Parathyroid adenoma (tissue), 2 donors: ENCODE measurements around the gene BACH1.
"Not testable (repeated sequence)": the region's sequence is repeated elsewhere in the genome, so short reads cannot be mapped to it uniquely, and the experiment has no call there.

Experiments
- H2AFZ ChIP-seq: fragments of 300-600 bp; sonication (generic); one replicate; pipeline ENCODE4 v1.7.0; 2017; ENCODE audit warnings: antibody characterized with exemption, mild to moderate bottlenecking
- H3K27ac ChIP-seq: fragments of 300-600 bp; sonication (generic); one replicate; pipeline ENCODE4 v1.7.0; 2017
- H3K27me3 ChIP-seq: fragments of 300-600 bp; sonication (generic); one replicate; pipeline ENCODE4 v1.7.0; 2017; ENCODE audit warnings: low read length; ENCODE audit not compliant: control insufficient read depth, insufficient read depth
- H3K36me3 ChIP-seq: fragments of 300-600 bp; sonication (generic); one replicate; pipeline ENCODE4 v1.7.0; 2017; ENCODE audit warnings: low read length; ENCODE audit not compliant: control insufficient read depth, insufficient read depth
- H3K4me1 ChIP-seq: fragments of 300-600 bp; sonication (generic); one replicate; pipeline ENCODE4 v1.7.0; 2017; ENCODE audit warnings: control low read depth
- H3K4me2 ChIP-seq: fragments of 300-600 bp; sonication (generic); one replicate; pipeline ENCODE4 v1.7.0; 2017; ENCODE audit warnings: low read length
- H3K4me3 ChIP-seq: fragments of 300-600 bp; sonication (generic); one replicate; pipeline ENCODE4 v1.7.0; 2017; ENCODE audit warnings: low read depth, low read length
- H3K79me2 ChIP-seq: fragments of 300-600 bp; sonication (generic); one replicate; pipeline ENCODE4 v1.7.0; 2017; ENCODE audit warnings: control low read depth
- H3K9ac ChIP-seq: fragments of 300-600 bp; sonication (generic); one replicate; pipeline ENCODE4 v1.7.0; 2017; ENCODE audit warnings: mild to moderate bottlenecking
- H3K9me3 ChIP-seq: fragments of 300-600 bp; sonication (generic); one replicate; pipeline ENCODE4 v1.7.0; 2017; ENCODE audit warnings: low read length; ENCODE audit not compliant: control insufficient read depth
- TF ChIP-seq, protein P1 (sequence below): fragments of 300-600 bp; sonication (generic); IDR thresholded peaks from one replicate; pipeline ENCODE4 v1.7.0; 2017; ENCODE audit warnings: antibody characterized with exemption, mild to moderate bottlenecking
- donor health status: primary hyperparathyroidism.

Gene BACH1

DNA sequence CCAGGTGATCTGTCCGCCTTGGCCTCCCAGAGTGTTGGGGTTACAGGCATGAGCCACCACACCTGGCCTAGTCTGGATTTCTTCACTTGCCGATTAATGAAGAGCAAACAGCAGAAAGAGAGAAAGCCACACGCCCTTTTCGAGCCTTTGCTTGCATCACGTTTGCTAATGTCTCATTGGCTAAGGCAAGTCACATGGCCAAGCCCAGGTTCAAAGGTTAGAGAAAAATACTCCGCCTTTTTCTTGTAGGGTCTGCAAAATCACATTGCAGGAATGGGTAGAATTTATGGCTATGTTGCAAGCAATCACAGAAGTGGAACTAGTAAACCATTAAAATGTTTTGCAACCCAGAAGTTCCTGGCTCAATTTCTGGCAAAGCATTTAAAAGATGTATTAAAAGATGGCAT, 26.8 kb upstream of the BACH1 start:
- Histone ChIP-seq H3K9me3 (no peaks in the 10 kb centered on the region), H3K4me2 (no peak overlapping the region), H3K4me3 (no peak overlapping the region), H3K9ac (no peak overlapping the region), H3K4me1 (no peaks in the 10 kb centered on the region), H2AFZ (no peak overlapping the region), H3K27me3 (no peaks in the 10 kb centered on the region), H3K27ac (no peak overlapping the region), H3K79me2 (no peaks in the 10 kb centered on the region), H3K36me3 (no peaks in the 10 kb centered on the region)
- TF ChIP-seq, protein P1, sequence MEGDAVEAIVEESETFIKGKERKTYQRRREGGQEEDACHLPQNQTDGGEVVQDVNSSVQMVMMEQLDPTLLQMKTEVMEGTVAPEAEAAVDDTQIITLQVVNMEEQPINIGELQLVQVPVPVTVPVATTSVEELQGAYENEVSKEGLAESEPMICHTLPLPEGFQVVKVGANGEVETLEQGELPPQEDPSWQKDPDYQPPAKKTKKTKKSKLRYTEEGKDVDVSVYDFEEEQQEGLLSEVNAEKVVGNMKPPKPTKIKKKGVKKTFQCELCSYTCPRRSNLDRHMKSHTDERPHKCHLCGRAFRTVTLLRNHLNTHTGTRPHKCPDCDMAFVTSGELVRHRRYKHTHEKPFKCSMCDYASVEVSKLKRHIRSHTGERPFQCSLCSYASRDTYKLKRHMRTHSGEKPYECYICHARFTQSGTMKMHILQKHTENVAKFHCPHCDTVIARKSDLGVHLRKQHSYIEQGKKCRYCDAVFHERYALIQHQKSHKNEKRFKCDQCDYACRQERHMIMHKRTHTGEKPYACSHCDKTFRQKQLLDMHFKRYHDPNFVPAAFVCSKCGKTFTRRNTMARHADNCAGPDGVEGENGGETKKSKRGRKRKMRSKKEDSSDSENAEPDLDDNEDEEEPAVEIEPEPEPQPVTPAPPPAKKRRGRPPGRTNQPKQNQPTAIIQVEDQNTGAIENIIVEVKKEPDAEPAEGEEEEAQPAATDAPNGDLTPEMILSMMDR = no peak

DNA sequence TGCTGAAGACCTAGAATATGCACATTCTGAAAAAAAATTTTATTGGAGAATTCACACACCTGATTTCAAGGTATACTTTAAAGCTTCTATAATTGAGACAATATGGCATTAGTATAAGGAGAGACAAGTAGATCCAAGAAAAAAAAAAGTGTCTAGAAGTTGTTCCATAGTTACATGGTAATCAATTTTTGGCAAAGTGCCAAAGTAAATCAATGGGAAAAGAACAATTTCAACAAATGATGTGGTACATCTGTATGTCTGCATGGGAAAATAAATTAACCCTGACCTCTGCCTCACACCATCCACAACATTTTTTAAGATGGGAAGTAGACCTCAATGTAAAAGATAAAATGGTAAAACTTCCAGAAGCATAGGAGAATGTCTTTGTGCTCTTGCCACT, 21.3 kb upstream of the BACH1 start:
- H3K4me3 ChIP-seq = no peak overlapping the region
- no peaks in the 10 kb centered on the region for H3K36me3 ChIP-seq
- H3K4me1 ChIP-seq = no peaks in the 10 kb centered on the region
- H3K79me2 ChIP-seq = no peaks in the 10 kb centered on the region
- TF ChIP-seq, protein P1 = no peak
- H2AFZ ChIP-seq = no peak overlapping the region
- H3K27me3 ChIP-seq = no peaks in the 10 kb centered on the region
- no peak overlapping the region for H3K27ac ChIP-seq
- H3K4me2 ChIP-seq = no peak overlapping the region
- H3K9ac ChIP-seq = no peak overlapping the region
- H3K9me3 ChIP-seq = no peaks in the 10 kb centered on the region

DNA sequence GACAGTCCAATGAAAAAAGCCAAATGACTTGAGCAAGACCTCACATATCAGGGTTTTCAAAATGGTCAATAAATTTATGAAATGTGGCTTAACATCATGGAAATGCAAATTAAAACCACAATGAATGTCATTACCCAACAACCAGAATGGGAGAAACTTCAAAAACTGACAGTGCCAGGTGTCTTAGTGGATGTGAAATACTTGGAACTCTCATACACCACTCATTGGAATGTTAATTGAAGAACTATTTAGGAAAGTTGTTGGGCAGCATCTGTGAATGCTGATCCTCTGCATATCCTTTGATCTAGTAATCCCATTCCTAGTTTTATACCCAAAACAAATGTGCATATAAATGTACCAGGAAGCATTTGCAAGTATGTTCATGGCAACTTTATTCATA, 19.2 kb upstream of the BACH1 start:
- Histone ChIP-seq H3K36me3 (no peaks in the 10 kb centered on the region), H3K9me3 (no peaks in the 10 kb centered on the region), H3K4me2 (no peak overlapping the region), H2AFZ (no peak overlapping the region), H3K4me1 (no peaks in the 10 kb centered on the region), H3K9ac (no peak overlapping the region), H3K27ac (no peak overlapping the region), H3K4me3 (no peak overlapping the region), H3K27me3 (no peaks in the 10 kb centered on the region), H3K79me2 (no peaks in the 10 kb centered on the region)
- TF ChIP-seq, protein P1 = no peak

DNA sequence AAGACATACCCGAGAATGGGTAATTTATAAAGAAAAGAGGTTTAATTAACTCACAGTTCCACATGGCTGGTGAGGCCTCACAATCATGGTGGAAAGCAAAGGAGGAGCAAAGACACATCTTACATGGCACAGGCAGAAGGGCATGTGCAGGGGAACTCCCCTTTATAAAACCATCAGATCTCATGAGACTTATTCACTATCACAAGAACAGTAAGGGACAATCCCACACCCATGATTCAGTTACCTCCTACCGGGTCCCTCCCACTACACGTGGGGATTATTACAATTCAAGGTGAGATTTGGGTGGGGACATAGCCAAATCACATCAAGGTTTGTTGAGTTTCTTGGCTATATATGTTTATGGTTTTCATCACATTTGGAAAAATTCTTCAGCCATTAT, 16.9 kb upstream of the BACH1 start:
- not testable (repeated sequence) for H3K9ac ChIP-seq, H2AFZ ChIP-seq, H3K4me3 ChIP-seq, H3K36me3 ChIP-seq, H3K27ac ChIP-seq, H3K9me3 ChIP-seq, H3K4me2 ChIP-seq, H3K79me2 ChIP-seq, H3K4me1 ChIP-seq, H3K27me3 ChIP-seq

DNA sequence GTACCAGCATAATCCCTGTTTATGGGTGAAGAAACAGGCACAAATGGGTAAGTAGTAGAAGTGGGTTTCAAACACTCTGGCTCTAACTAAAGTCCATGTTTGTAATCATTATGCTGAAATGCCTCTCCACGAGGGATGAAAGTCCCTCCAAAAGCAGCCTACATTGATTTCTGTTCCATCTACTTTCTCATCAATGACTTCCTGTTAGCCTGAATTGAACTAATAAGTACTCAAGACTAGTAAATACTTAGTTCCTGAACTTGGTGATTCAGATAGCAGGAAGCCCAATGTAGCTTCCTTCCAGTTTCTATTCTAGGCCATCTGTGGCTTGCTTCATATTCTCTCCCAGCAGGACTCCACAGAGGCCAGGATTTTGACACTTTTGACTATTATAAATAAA, 11.3 kb upstream of the BACH1 start:
- H3K4me2 ChIP-seq = no peak overlapping the region
- H3K9me3 ChIP-seq = no peaks in the 10 kb centered on the region
- no peaks in the 10 kb centered on the region for H3K36me3 ChIP-seq
- H3K27ac ChIP-seq = no peak overlapping the region
- no peak overlapping the region for H3K4me3 ChIP-seq
- H3K79me2 ChIP-seq = no peaks in the 10 kb centered on the region
- TF ChIP-seq, protein P1 = no peak
- H2AFZ ChIP-seq = no peak overlapping the region
- H3K4me1 ChIP-seq = no peaks in the 10 kb centered on the region
- H3K9ac ChIP-seq = no peak overlapping the region
- no peaks in the 10 kb centered on the region for H3K27me3 ChIP-seq
